Stimulated activated CD4-positive, alpha-beta T cell treated with anti-CD3 and anti-CD28 coated beads, Interleukin-1b, Interleukin-23, amount 100 ng/mL, for 1 hour (primary cell): ENCODE measurements around the gene PGAP3.

ENCODE experiments used
- DNase-seq, 2 donors: peaks; one replicate each; pipeline ENCODE4 v3.0.0-alpha.2; 2020; ENCODE audit warnings: low read depth in 2 of 2

The PGAP3 gene

GRCh38 chr17:39660397-39661385 lies 27.2 kb downstream of the PGAP3 start:
- DNase-seq: no peak

GRCh38 chr17:39660011-39660360 lies 27.9 kb downstream of the PGAP3 start:
- no peak for DNase-seq

- no peak for DNase-seq
These were observed 28.4 kb downstream of the PGAP3 start for GRCh38 chr17:39659279-39660010.

GRCh38 chr17:39658760-39659159 lies 29.1 kb downstream of the PGAP3 start:
- DNase-seq: no peak

GRCh38 chr17:39658346-39658745 lies 29.5 kb downstream of the PGAP3 start:
- DNase-seq: no peak

GRCh38 chr17:39655105-39655504 lies 32.8 kb downstream of the PGAP3 start:
- no peak for DNase-seq

- peak; percentile 60 to 78 for DNase-seq
These were observed 34.1 kb downstream of the PGAP3 start for GRCh38 chr17:39653662-39654331.

GRCh38 chr17:39653316-39653661 lies 34.6 kb downstream of the PGAP3 start:
- no peak for DNase-seq

- no peak for DNase-seq
These were observed 35.1 kb downstream of the PGAP3 start for GRCh38 chr17:39652587-39653315.

GRCh38 chr17:39651923-39652586 lies 35.8 kb downstream of the PGAP3 start:
- DNase-seq: no peak

- no peak for DNase-seq
These were observed 37.7 kb downstream of the PGAP3 start for GRCh38 chr17:39650121-39650579.

GRCh38 chr17:39648616-39649366 lies 39.1 kb downstream of the PGAP3 start:
- DNase-seq: no peak

GRCh38 chr17:39647256-39647655 lies 40.6 kb downstream of the PGAP3 start:
- DNase-seq: no peak

- DNase-seq: no peak
These were observed 44.6 kb downstream of the PGAP3 start for GRCh38 chr17:39643271-39643670.

GRCh38 chr17:39642291-39643074 lies 45.4 kb downstream of the PGAP3 start:
- DNase-seq: no peak

- no peak for DNase-seq
These were observed 46.0 kb downstream of the PGAP3 start for GRCh38 chr17:39641883-39642282.

GRCh38 chr17:39641097-39641496 lies 46.8 kb downstream of the PGAP3 start:
- no peak for DNase-seq

- DNase-seq: no peak
These were observed 47.2 kb downstream of the PGAP3 start for GRCh38 chr17:39640591-39641031.
